Measurements from ENCODE around the gene KRT6C.
"Not testable (repeated sequence)": the region's sequence is repeated elsewhere in the genome, so short reads cannot be mapped to it uniquely, and the experiment has no call there.

GRCh38 chr12:52500574-52500973, 27.0 kb upstream of the KRT6C start:
- not testable (repeated sequence) for TF ChIP-seq CTCF (IDR thresholded peaks at IDR 0.05; ENCODE audit: low read depth, low read length); EZH2phosphoT487 (IDR thresholded peaks at IDR 0.05; ENCODE audit: low read depth)

Data from OCI-LY3 (cell line).